Neuronal stem cell (in vitro differentiated cells): ENCODE data around the gene OSBPL2.

Experiments used
- DNase-seq: peaks from one replicate; pipeline ENCODE4 v3.0.0-alpha.2; 2013; ENCODE audit warnings: low spot score
- H2AFZ ChIP-seq: one replicate; pipeline ENCODE4 v1.6.1; 2013; ENCODE audit warnings: mild to moderate bottlenecking, low read length, inconsistent platforms
- H2AK5ac ChIP-seq: 2 replicates; pipeline ENCODE4 v1.6.1; 2013; ENCODE audit warnings: low read depth, mild to moderate bottlenecking, inconsistent platforms, low read length, moderate library complexity, mixed read lengths
- H2BK120ac ChIP-seq: 2 replicates; pipeline ENCODE4 v1.6.1; 2013; ENCODE audit warnings: low read depth, mild to moderate bottlenecking, inconsistent platforms, low read length, moderate library complexity, mixed read lengths
- H2BK12ac ChIP-seq: one replicate; pipeline ENCODE4 v1.6.1; 2013; ENCODE audit warnings: low read length, inconsistent platforms
- H2BK15ac ChIP-seq: 2 replicates; pipeline ENCODE4 v1.6.1; 2013; ENCODE audit warnings: mild to moderate bottlenecking, low read length, inconsistent platforms, mixed read lengths
- H2BK5ac ChIP-seq: one replicate; pipeline ENCODE4 v1.6.1; 2013; ENCODE audit warnings: inconsistent platforms, mild to moderate bottlenecking, low read length, moderate library complexity
- H3K14ac ChIP-seq: one replicate; pipeline ENCODE4 v1.6.1; 2013; ENCODE audit warnings: low read length, inconsistent platforms
- H3K18ac ChIP-seq: 2 replicates; pipeline ENCODE4 v1.6.1; 2013; ENCODE audit warnings: low read length, inconsistent platforms
- H3K23ac ChIP-seq: 2 replicates; pipeline ENCODE4 v1.6.1; 2013; ENCODE audit warnings: low read depth, mild to moderate bottlenecking, mixed read lengths, low read length, inconsistent platforms; ENCODE audit not compliant: poor library complexity
- H3K27ac ChIP-seq: replicated peaks from 3 replicates; pipeline ENCODE4 v1.5.1; 2013; ENCODE audit warnings: low read length, inconsistent platforms
- H3K27me3 ChIP-seq, 3 experiments: 2 replicates each; pipeline ENCODE4 v1.6.1; 2013; ENCODE audit warnings: low read length in 3 of 3, mild to moderate bottlenecking in 2 of 3, inconsistent platforms in 1 of 3, low read depth in 1 of 3, mixed read lengths in 1 of 3, moderate library complexity in 1 of 3; ENCODE audit not compliant: control insufficient read depth in 3 of 3, insufficient read depth in 3 of 3
- H3K36me3 ChIP-seq, 2 donors: replicated peaks in 1 of 2; 2 replicates each; pipeline ENCODE4 v1.6.1; 2013; ENCODE audit warnings: low read length in 2 of 2; ENCODE audit not compliant: control insufficient read depth in 2 of 2, insufficient read depth in 2 of 2
- H3K4ac ChIP-seq: 2 replicates; pipeline ENCODE4 v1.6.1; 2013; ENCODE audit warnings: inconsistent platforms, mild to moderate bottlenecking, low read length, moderate library complexity
- H3K4me1 ChIP-seq, 2 donors: 1 replicate in 1 of 2; 2 replicates in 1 of 2; pipeline ENCODE4 v1.6.1; 2013; ENCODE audit warnings: low read length in 2 of 2, low read depth in 1 of 2; ENCODE audit not compliant: control insufficient read depth in 2 of 2, insufficient read depth in 1 of 2
- H3K4me2 ChIP-seq: one replicate; pipeline ENCODE4 v1.6.1; 2013; ENCODE audit warnings: mild to moderate bottlenecking, low read length, inconsistent platforms; ENCODE audit not compliant: insufficient read depth, poor library complexity, severe bottlenecking
- H3K4me3 ChIP-seq, 2 donors: 2 replicates each; pipeline ENCODE4 v1.5.1; 2013; ENCODE audit warnings: low read length in 2 of 2, mild to moderate bottlenecking in 2 of 2, inconsistent platforms in 1 of 2, moderate library complexity in 1 of 2
- H3K79me1 ChIP-seq: one replicate; pipeline ENCODE4 v1.6.1; 2013; ENCODE audit warnings: low read depth, mild to moderate bottlenecking, inconsistent platforms, low read length, moderate library complexity
- H3K9ac ChIP-seq: one replicate; pipeline ENCODE4 v1.6.1; 2013; ENCODE audit warnings: mild to moderate bottlenecking, low read depth, low read length, inconsistent platforms; ENCODE audit not compliant: poor library complexity
- H3K9me3 ChIP-seq, 2 donors: replicated peaks in 1 of 2; 2 replicates each; pipeline versions ENCODE3 to v1.6.1; 2013; ENCODE audit warnings: low read length in 2 of 2, mild to moderate bottlenecking in 2 of 2, inconsistent platforms in 1 of 2, low read depth in 1 of 2, mixed read lengths in 1 of 2, moderate library complexity in 1 of 2; ENCODE audit not compliant: control insufficient read depth in 2 of 2, insufficient read depth in 1 of 2
- H4K8ac ChIP-seq: one replicate; pipeline ENCODE4 v1.6.1; 2013; ENCODE audit warnings: low read depth, mild to moderate bottlenecking, inconsistent platforms, low read length, moderate library complexity
- H4K91ac ChIP-seq: one replicate; pipeline ENCODE4 v1.6.1; 2013; ENCODE audit warnings: low read length, low read depth, mild to moderate bottlenecking, inconsistent platforms; ENCODE audit not compliant: poor library complexity
- WGBS, 2 donors: extraction: QIAGEN DNeasy Blood & Tissue Kit; methylation state at CpG; one replicate each; pipeline ENCODE4 v1.1.7; 2013; ENCODE audit warnings: missing lambda C conversion rate in 2 of 2, mixed read lengths in 1 of 2; ENCODE audit not compliant: insufficient read length in 2 of 2, insufficient replicate concordance in 1 of 2; ENCODE audit errors: extremely low coverage in 2 of 2; 5-methylcytosine and 5-hydroxymethylcytosine counted together

The OSBPL2 gene

DNA sequence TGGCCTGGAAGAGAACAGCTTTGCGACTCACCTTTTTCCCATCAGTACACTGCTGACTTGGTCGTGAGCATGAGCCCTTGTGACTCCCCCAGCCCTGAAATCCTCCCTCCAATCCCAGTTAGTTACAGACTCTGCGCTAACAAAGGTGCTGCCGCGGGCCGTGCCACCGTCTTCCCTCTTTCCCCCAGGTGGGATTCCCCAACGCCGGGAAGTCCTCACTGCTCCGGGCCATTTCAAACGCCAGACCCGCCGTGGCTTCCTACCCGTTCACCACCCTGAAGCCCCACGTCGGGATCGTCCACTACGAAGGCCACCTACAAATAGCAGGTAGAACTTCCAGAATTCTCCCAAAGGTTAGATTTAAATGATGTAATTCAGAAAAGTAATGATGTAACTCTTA, 39.4 kb upstream of the OSBPL2 start:
- H2BK12ac ChIP-seq: no peak overlapping the region
- no peak overlapping the region for H3K4me3 ChIP-seq
- H3K36me3 ChIP-seq: peaks cover 33 to 73% of the 10 kb centered on the region in 2 donors

DNA sequence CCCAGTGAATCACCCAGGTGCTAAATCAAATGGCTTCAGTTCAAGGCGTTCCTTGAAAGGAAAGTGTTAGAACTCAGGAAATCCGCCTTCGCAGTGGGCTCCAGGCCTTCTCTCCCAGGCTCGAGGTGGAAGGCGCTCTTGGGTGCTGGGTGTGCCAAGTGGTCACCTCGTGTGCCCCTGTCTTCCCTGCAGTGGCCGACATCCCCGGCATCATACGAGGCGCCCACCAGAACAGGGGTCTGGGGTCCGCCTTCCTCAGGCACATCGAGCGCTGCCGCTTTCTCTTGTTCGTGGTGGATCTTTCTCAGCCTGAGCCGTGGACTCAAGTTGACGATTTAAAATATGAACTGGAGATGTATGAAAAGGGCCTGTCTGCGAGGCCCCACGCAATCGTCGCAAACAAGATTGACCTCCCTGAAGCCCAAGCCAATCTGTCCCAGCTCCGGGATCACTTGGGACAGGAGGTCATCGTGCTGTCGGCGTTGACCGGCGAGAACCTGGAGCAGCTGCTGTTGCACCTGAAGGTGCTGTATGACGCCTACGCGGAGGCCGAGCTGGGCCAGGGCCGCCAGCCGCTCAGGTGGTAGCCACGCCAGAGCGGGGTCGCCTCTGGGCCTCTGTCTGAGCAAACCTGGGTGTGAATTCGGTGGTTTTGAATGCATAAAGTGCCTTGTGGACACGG, 37.7 kb upstream of the OSBPL2 start:
- Histone ChIP-seq H3K4me3 (no peak overlapping the region), H2AFZ (no peak overlapping the region), H3K4me1 (no peaks in the 10 kb centered on the region), H2BK5ac (no peak overlapping the region), H2BK120ac (no peak overlapping the region), H4K91ac (no peak overlapping the region), H3K4me2 (no peak overlapping the region), H4K8ac (no peak overlapping the region), H3K23ac (peak overlapping the region; percentile 43), H2AK5ac (no peak overlapping the region), H3K4ac (no peak overlapping the region), H3K79me1 (peaks cover 4% of the 10 kb centered on the region), H3K36me3 (peaks cover 29 to 63% of the 10 kb centered on the region in 2 donors), H3K9me3 (peaks cover 0 to 2% of the 10 kb centered on the region in 2 donors), H3K27ac (no peak overlapping the region), H2BK12ac (no peak overlapping the region), H3K18ac (no peak overlapping the region), H3K14ac (no peak overlapping the region), H3K27me3 (no peaks in the 10 kb centered on the region), H3K9ac (no peak overlapping the region), H2BK15ac (no peak overlapping the region)
- no peak for DNase-seq
- WGBS, 2 donors: no CpG with 5 or more reads among the region's 38 CpGs

More for the DNA sequence above, 39.4 kb upstream of the OSBPL2 start:
- no peak overlapping the region for H2AFZ ChIP-seq
- H2BK15ac ChIP-seq: no peak overlapping the region
- H3K79me1 ChIP-seq: peaks cover 4% of the 10 kb centered on the region
- H3K4me1 ChIP-seq: no peaks in the 10 kb centered on the region
- no peak overlapping the region for H3K9ac ChIP-seq
- peaks cover 0 to 2% of the 10 kb centered on the region in 2 donors for H3K9me3 ChIP-seq
- H3K18ac ChIP-seq: no peak overlapping the region
- no peak overlapping the region for H2BK5ac ChIP-seq
- H2AK5ac ChIP-seq: no peak overlapping the region
- WGBS, 2 donors: no CpG with 5 or more reads among the region's 18 CpGs
- H3K4ac ChIP-seq: no peak overlapping the region
- H3K14ac ChIP-seq: no peak overlapping the region
- H3K27me3 ChIP-seq: no peaks in the 10 kb centered on the region
- no peak overlapping the region for H4K91ac ChIP-seq
- no peak for DNase-seq
- H3K23ac ChIP-seq: no peak overlapping the region
- no peak overlapping the region for H3K4me2 ChIP-seq
- H3K27ac ChIP-seq: no peak overlapping the region
- H2BK120ac ChIP-seq: no peak overlapping the region
- peak overlapping the region; percentile 19 for H4K8ac ChIP-seq

DNA sequence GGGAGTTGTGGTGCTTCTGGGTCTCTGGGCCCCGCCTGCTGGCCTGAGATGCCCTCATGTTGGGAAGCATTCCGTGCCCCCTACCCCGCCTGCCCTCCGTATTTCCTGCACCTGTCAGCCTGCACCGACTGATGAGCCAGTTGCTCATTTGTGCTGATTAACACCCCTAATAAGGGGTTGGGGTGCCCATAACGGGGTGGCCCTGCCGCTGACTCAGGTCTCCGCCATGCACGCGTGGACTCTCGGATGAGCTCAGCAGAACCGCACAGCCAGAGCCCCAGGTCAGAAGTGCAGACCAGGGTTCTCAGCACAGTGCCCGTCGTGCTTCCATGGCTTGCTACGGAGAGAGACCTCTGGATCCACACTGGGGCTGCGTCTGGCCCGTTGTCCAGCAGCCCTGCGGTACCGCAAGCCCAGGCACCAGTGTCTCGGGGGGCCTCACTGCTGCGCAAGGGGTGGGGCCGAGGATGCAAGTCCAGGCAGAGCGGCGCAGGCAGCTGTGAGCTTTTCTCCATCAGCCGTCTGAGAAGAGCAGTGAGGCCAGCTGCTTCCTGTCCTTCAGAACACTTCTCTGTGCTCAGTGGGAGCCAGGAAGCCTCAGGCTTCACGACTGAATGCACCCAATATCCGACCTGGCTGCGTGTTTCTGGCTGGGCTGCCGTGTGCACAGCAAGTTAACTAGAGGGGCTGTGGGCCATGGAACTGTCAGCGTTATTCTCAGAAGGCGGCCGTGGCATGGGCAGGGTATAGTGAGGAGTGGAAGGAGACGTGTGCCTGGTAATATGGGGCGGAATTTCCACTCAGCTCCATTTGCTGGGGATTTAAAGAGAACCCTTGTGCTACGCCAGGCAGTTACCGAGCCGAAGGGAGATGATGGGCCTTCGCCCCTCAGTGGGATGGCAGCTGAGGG, 36.9 kb upstream of the OSBPL2 start:
- Histone ChIP-seq H3K4me2 (no peak overlapping the region), H3K27me3 (no peaks in the 10 kb centered on the region), H3K9me3 (peaks cover 0 to 2% of the 10 kb centered on the region in 2 donors), H3K79me1 (peaks cover 4% of the 10 kb centered on the region), H2BK5ac (no peak overlapping the region), H3K18ac (no peak overlapping the region), H3K4ac (no peak overlapping the region), H3K4me1 (no peaks in the 10 kb centered on the region), H3K4me3 (peak overlapping the region in 1 of 2 donors; percentile 28), H3K23ac (peak overlapping the region; percentile 43), H2AFZ (no peak overlapping the region), H3K27ac (no peak overlapping the region), H4K91ac (no peak overlapping the region), H2BK12ac (no peak overlapping the region), H2AK5ac (no peak overlapping the region), H4K8ac (no peak overlapping the region), H3K9ac (peak overlapping the region; percentile 4), H2BK120ac (no peak overlapping the region), H2BK15ac (no peak overlapping the region), H3K14ac (no peak overlapping the region), H3K36me3 (peaks cover 29 to 55% of the 10 kb centered on the region in 2 donors)
- no CpG with 5 or more reads among the region's 38 CpGs for WGBS, 2 donors
- no peak for DNase-seq

DNA sequence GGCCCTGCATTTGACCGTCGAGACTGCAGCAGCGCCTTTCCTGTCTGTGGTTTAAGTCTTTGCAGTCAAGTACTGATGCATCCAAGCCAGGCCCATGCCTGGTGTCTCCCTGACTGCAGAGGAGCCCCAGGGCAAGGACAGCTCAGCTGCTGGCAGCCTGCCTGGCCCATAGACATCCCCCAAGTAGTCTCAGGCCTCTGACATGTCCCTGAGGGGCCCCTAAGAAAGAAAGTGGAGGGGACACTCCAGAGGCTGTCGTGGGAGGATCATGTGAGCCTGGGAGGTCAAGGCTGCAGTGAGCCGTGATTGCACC, 36.3 kb upstream of the OSBPL2 start:
- Histone ChIP-seq H2AK5ac (no peak overlapping the region), H3K23ac (no peak overlapping the region), H4K8ac (no peak overlapping the region), H2BK120ac (no peak overlapping the region), H3K18ac (no peak overlapping the region), H3K9ac (no peak overlapping the region), H3K14ac (no peak overlapping the region), H4K91ac (no peak overlapping the region), H2AFZ (no peak overlapping the region), H3K9me3 (peaks cover 0 to 2% of the 10 kb centered on the region in 2 donors), H3K4me2 (no peak overlapping the region), H2BK12ac (no peak overlapping the region), H3K4ac (no peak overlapping the region), H3K27ac (no peak overlapping the region), H2BK15ac (no peak overlapping the region), H3K36me3 (peaks cover 29 to 54% of the 10 kb centered on the region in 2 donors), H2BK5ac (no peak overlapping the region), H3K27me3 (no peaks in the 10 kb centered on the region), H3K4me1 (no peaks in the 10 kb centered on the region), H3K79me1 (peaks cover 4% of the 10 kb centered on the region), H3K4me3 (no peak overlapping the region)
- WGBS, 2 donors: no CpG with 5 or more reads among the region's 5 CpGs
- DNase-seq: no peak
